Smooth muscle cell of trachea (primary cell): ENCODE measurements around the gene FILIP1L. TPM values are rescaled to one million over a fixed set of nuclear protein-coding genes. Genes with fewer than 3 reads are reported as not detected.

ENCODE experiments used
- total RNA-seq: library from RNA; depleted of rRNA; stranded (reverse); fragments of >200 nt; gene quantifications from 2 replicates; pipeline ENCODE4 v1.2.1, GENCODE V29; 2014

FILIP1L gene
- 19.5 and 26.5 TPM in 2 replicates for total RNA-seq

GRCh38 chr3:100114413-100115030 is at the start of gene FILIP1L:
Gene FILIP1L, minus strand, starts transcription at chr3:100114501.

DNA sequence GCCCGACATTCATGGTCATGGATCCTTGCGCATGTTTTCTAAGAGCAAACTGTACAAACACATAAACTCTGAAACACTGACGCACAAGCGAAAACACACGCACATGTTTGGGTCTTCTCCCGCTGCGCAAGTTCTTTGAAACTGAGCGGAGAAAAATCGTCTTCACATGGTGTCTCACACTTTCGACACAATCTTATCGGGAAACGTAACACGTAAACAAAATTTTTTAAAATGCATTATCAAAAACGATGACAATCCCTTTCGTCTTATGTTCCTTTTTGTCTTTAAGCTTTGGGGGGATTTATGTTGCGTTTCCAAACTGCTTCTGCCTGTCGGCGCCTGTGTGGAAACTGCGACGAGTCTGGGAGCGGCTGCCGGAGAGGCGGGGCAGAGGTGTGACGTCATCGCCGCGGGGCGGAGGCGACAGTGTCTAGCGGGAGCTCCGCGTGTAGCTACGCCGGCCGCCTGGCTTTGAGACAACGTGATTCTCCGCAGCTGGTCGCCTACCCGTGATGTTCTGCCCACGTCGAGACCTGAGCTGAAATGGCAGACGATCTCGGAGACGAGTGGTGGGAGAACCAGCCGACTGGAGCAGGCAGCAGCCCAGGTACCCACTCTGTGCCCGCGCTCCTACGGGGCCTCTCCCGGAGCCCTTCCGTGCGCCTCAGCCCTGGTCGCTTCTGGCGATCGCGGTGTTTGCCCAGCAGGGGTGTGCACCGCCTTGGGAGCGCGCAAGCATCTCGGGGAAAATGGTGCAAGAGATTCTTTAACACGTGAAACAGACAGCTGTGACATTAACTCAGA is 296.7 kb downstream of the FILIP1L start, which contains the start of gene CMSS1:
Gene CMSS1 (plus strand): TSS at position 426 of the 804 bp plus-strand sequence.

Other genes with a start within 250 kb of the FILIP1L start
- 84.5 and 117 TPM in 2 replicates for gene TBC1D23, start 146.5 kb upstream of the FILIP1L start, total RNA-seq
- gene NIT2, start 220.3 kb upstream of the FILIP1L start, total RNA-seq = 14.1 and 20.9 TPM in 2 replicates